ENCODE results near the gene MIPEP.

The MIPEP gene

GRCh38 chr13:23787464-23787863 is 101.7 kb downstream of the MIPEP start:
- no peaks in the 10 kb centered on the region for H3K36me3 ChIP-seq
- no peak overlapping the region for H3K4me3 ChIP-seq
- no peaks in the 10 kb centered on the region for H3K9me3 ChIP-seq
- H3K4me2 ChIP-seq = no peak overlapping the region
- no peak overlapping the region for H3K27ac ChIP-seq
- H3K4me1 ChIP-seq = no peaks in the 10 kb centered on the region
- H4K20me1 ChIP-seq = no peaks in the 10 kb centered on the region
- H3K9ac ChIP-seq = no peak overlapping the region
- no peaks in the 10 kb centered on the region for H3K27me3 ChIP-seq
- TF ChIP-seq Cebpa-rat (IDR thresholded peaks at IDR 0.05) = no peak

DNA sequence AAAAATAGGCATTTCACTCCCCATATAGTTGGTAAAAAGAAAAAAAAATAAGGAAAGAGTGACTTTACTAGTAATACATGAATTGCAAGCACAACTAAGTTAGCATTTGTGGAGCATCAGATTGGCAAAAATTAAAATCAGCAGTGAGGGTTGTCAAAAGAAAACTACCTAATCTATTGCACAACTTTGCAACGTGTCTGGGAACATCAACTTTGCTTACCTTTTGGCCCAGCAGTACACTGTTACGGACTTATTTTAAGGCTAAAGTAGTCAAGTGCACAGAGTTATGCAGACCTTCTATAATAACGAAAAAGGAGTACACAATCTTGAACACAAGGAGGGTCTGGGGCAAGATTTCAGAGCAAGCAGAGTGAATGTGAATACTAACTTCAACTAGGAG is 102.6 kb downstream of the MIPEP start:
- Histone ChIP-seq H3K4me2 (no peak overlapping the region), H3K27ac (no peak overlapping the region), H3K27me3 (no peaks in the 10 kb centered on the region), H3K9me3 (no peaks in the 10 kb centered on the region), H3K36me3 (no peaks in the 10 kb centered on the region), H4K20me1 (no peaks in the 10 kb centered on the region), H3K4me3 (no peak overlapping the region), H3K4me1 (no peaks in the 10 kb centered on the region), H3K9ac (no peak overlapping the region)
- peak; percentile 14; the same call in 1 of the 2 replicates for TF ChIP-seq Cebpa-rat (IDR thresholded peaks at IDR 0.05)

DNA sequence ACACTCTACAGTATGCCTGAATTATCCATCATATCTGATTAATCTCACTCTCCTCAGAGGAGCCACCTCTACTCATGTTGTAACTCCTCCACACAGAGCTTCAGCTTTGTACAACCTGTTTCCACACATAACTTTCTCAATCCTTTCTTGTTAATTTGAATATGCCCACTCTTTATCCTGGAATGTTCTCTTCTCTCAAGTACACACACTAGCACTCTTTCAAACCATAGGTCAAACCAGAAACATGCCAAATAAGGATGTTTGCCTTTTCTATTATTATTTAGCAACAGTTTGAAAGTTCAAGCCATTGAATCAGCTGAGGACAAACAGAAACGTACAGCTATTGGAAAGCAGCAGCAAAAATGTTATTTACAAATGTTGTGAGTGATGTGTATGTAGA is 110.3 kb downstream of the MIPEP start:
- no peak for TF ChIP-seq Cebpa-rat (IDR thresholded peaks at IDR 0.05)
- H3K4me3 ChIP-seq = no peak overlapping the region
- H3K4me1 ChIP-seq = peaks cover 8% of the 10 kb centered on the region; the same call in 1 of the 2 replicates
- no peaks in the 10 kb centered on the region for H4K20me1 ChIP-seq
- H3K4me2 ChIP-seq = no peak overlapping the region
- H3K9me3 ChIP-seq = peaks cover 8% of the 10 kb centered on the region
- no peaks in the 10 kb centered on the region for H3K27me3 ChIP-seq
- H3K27ac ChIP-seq = no peak overlapping the region
- H3K36me3 ChIP-seq = 0 out of 2 replicates have a peak, but pooled peaks cover 8% of the 10 kb centered on the region
- no peak overlapping the region for H3K9ac ChIP-seq

DNA sequence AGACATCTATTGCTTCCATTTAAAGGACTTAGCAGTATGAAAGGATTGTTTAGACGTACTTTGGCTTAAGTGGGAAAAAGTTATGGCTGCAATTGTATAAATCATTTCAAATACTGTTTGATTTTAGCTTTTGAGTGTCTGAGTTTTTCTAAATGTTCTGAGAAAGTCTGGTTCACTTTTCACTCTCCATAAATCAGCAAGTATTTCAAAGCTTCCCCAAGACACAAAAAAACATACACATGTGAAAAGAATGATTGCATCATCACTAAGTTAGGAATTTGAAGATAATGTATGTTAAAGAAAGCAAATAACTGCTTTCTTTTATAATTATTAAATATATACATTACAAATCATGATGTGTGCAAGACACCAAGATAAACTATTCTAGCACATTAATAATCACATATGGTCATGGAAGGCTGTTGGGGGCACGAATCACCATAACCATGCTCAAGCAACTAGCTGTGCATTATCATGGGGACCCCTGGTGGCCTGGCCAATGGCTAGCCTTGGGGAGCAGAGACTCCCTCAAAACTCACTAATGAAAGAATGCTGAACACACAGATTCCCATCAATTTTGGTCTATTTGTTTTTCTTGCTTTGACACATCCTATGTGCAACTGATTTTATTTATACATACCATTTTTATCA is 111.1 kb downstream of the MIPEP start:
- H3K36me3 ChIP-seq = 0 out of 2 replicates have a peak, but pooled peaks cover 8% of the 10 kb centered on the region
- peaks cover 8% of the 10 kb centered on the region; the same call in 1 of the 2 replicates for H3K4me1 ChIP-seq
- no peaks in the 10 kb centered on the region for H4K20me1 ChIP-seq
- H3K4me3 ChIP-seq = no peak overlapping the region
- H3K9me3 ChIP-seq = peaks cover 8% of the 10 kb centered on the region
- no peak overlapping the region for H3K9ac ChIP-seq
- no peak; the same call in 1 of the 2 replicates for TF ChIP-seq Cebpa-rat (IDR thresholded peaks at IDR 0.05)
- no peaks in the 10 kb centered on the region for H3K27me3 ChIP-seq
- no peak overlapping the region for H3K27ac ChIP-seq
- H3K4me2 ChIP-seq = no peak overlapping the region

DNA sequence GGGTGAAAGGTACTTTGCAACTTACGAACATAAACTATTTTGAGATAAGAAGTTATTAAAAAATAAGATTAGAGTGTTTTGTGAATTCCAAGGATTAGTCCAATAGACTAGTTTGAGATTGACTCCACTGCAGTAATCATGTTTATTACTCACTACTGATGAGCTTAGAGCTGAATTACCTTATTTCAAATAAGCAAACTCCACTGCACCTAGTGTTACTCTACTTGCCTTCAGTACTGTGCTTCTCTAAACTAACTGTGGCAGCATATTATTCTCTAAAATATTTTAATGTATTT is 111.7 kb downstream of the MIPEP start:
- Histone ChIP-seq H3K9me3 (peaks cover 8% of the 10 kb centered on the region), H3K4me3 (no peak overlapping the region), H3K36me3 (0 out of 2 replicates have a peak, but pooled peaks cover 8% of the 10 kb centered on the region), H3K9ac (no peak overlapping the region), H3K4me2 (no peak overlapping the region), H4K20me1 (no peaks in the 10 kb centered on the region), H3K27ac (no peak overlapping the region), H3K4me1 (peaks cover 8% of the 10 kb centered on the region; the same call in 1 of the 2 replicates), H3K27me3 (no peaks in the 10 kb centered on the region)
- no peak for TF ChIP-seq Cebpa-rat (IDR thresholded peaks at IDR 0.05)

DNA sequence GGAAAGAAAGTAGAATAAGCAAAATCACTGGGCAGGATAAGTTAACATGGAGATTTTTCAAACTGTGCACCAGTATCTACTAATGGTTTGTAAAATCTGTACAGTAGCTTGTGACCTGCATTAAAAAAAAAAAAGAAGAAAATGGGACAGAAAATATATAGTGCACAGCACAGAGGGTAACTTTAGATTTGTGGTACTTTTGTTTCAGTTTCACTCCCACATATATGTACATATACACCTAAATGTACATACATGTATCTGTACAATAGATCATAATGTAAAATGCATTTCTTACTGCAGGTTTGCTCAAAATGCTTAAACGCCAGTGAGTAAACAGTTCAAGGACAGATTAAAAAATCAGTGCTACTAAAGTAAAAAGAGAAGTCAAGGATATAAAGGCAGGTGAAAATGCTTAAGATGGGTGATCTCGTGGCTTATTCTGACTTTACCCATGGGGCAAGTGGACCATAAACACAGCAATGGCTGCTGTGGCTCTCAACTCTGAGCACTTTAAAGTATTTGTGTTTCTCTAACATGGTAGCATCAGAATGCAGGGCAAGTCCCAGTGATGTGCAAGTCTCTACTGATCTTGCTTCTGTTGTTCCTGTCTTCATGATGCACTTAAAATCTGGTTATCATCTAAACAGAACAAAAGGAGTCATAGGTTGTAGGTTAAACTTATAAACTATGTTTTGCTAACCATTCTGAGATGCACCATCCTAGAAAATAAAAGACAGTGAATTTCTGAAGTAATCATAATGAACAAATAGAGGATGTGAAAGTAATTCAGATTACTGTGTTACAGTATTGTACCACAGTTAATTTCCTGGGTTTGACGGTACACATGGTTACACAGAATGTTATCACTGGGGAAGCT is 112.3 kb downstream of the MIPEP start:
- Histone ChIP-seq H3K4me2 (no peak overlapping the region), H3K4me1 (peaks cover 8% of the 10 kb centered on the region; the same call in 1 of the 2 replicates), H3K27me3 (no peaks in the 10 kb centered on the region), H3K27ac (no peak overlapping the region), H3K9ac (no peak overlapping the region), H4K20me1 (no peaks in the 10 kb centered on the region), H3K4me3 (no peak overlapping the region), H3K36me3 (0 out of 2 replicates have a peak, but pooled peaks cover 8% of the 10 kb centered on the region), H3K9me3 (peaks cover 8% of the 10 kb centered on the region)
- no peak for TF ChIP-seq Cebpa-rat (IDR thresholded peaks at IDR 0.05)

DNA sequence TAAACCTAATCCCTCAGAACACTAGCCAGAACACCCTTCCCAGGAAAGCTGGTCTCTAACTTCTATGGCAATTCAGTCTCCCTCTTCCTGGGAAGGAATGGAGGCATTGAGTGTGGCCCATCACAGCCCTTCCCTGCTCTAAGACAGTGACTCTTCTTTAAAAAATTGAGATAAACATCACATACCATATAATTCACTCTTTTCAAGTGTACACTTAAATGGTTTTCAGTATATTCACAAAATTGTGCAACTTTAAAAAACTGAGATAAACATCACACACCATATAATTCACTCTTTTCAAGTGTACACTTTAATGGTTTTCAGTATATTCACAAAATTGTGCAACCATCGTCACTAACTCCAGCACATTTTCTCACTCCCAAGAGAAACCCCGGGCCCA is 116.5 kb downstream of the MIPEP start:
- H3K27ac ChIP-seq = no peak overlapping the region

GRCh38 chr13:23771956-23772355 is 117.2 kb downstream of the MIPEP start:
- Histone ChIP-seq H3K27ac (no peak overlapping the region), H3K27me3 (no peaks in the 10 kb centered on the region), H4K20me1 (no peaks in the 10 kb centered on the region), H3K4me1 (peaks cover 2% of the 10 kb centered on the region), H3K4me2 (no peak overlapping the region), H3K4me3 (no peak overlapping the region), H3K36me3 (no peaks in the 10 kb centered on the region), H3K9me3 (no peaks in the 10 kb centered on the region), H3K9ac (no peak overlapping the region)
- no peak for TF ChIP-seq Cebpa-rat (IDR thresholded peaks at IDR 0.05)

More for the DNA sequence above, 116.5 kb downstream of the MIPEP start:
- no peaks in the 10 kb centered on the region for H3K36me3 ChIP-seq
- no peak overlapping the region for H3K4me2 ChIP-seq
- H3K4me3 ChIP-seq = no peak overlapping the region
- no peak for TF ChIP-seq Cebpa-rat (IDR thresholded peaks at IDR 0.05)
- H4K20me1 ChIP-seq = no peaks in the 10 kb centered on the region
- H3K9me3 ChIP-seq = no peaks in the 10 kb centered on the region
- no peaks in the 10 kb centered on the region for H3K27me3 ChIP-seq
- no peak overlapping the region for H3K9ac ChIP-seq
- H3K4me1 ChIP-seq = peaks cover 8% of the 10 kb centered on the region; the same call in 1 of the 2 replicates

DNA sequence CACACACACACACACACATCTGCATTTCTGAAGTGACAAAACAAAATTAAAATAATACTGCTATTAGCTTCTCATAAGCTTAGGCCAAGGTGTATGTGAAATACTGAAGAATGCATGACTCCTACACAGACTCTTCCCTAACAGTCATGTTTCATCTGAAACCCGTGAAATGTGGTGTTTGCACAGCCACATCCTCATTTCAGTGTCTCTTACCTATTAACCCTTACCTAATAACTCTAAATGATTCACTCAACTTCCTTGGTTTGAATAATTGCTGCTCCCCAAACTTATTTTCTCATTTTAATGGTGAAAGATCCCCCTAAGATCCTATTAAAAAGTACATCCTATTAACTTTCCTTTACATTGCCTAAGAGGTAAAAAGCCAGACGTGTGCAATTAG is 117.6 kb downstream of the MIPEP start:
- no peak for TF ChIP-seq Cebpa-rat (IDR thresholded peaks at IDR 0.05)
- Histone ChIP-seq H3K4me2 (no peak overlapping the region), H4K20me1 (no peaks in the 10 kb centered on the region)

DNA sequence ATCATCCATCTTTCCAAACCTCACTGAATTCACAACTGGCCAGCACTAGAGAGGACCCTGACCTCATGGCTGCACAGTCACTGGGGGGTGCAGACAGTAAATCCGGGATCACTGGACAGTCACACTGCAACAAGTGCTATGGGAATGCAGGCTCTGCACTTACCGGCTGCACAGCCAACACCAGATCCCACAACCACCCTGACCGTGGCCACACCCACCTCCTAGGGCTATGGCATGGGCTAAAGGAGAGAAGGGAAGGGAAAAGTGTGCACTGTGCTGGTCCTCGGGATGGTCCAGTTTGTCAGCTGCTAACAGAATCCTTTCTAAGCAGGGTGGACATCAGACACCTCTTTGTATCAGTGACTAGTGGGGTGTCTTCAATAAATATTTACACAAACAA is 118.2 kb downstream of the MIPEP start:
- Histone ChIP-seq H3K9me3 (no peaks in the 10 kb centered on the region), H3K27ac (no peak overlapping the region), H3K4me3 (no peak overlapping the region), H3K4me2 (no peak overlapping the region), H3K4me1 (peaks cover 11% of the 10 kb centered on the region), H3K27me3 (no peaks in the 10 kb centered on the region), H3K9ac (no peak overlapping the region), H3K36me3 (no peaks in the 10 kb centered on the region), H4K20me1 (no peaks in the 10 kb centered on the region)
- no peak for TF ChIP-seq Cebpa-rat (IDR thresholded peaks at IDR 0.05)

More for the DNA sequence above, 117.6 kb downstream of the MIPEP start:
- no peaks in the 10 kb centered on the region for H3K9me3 ChIP-seq
- H3K27ac ChIP-seq = no peak overlapping the region
- H3K27me3 ChIP-seq = no peaks in the 10 kb centered on the region
- H3K4me3 ChIP-seq = no peak overlapping the region
- H3K36me3 ChIP-seq = no peaks in the 10 kb centered on the region
- peaks cover 5% of the 10 kb centered on the region for H3K4me1 ChIP-seq
- no peak overlapping the region for H3K9ac ChIP-seq
